NK-92 (cell line): ENCODE results near the gene RFX2.
"Not testable (repeated sequence)": the region's sequence is repeated elsewhere in the genome, so short reads cannot be mapped to it uniquely, and the experiment has no call there.

Experiments used
- DNase-seq: peaks from one replicate; lab custom pipeline; 2025; ENCODE audit not compliant: unreplicated experiment; lab: John Stamatoyannopoulos, UW

RFX2 gene

DNA sequence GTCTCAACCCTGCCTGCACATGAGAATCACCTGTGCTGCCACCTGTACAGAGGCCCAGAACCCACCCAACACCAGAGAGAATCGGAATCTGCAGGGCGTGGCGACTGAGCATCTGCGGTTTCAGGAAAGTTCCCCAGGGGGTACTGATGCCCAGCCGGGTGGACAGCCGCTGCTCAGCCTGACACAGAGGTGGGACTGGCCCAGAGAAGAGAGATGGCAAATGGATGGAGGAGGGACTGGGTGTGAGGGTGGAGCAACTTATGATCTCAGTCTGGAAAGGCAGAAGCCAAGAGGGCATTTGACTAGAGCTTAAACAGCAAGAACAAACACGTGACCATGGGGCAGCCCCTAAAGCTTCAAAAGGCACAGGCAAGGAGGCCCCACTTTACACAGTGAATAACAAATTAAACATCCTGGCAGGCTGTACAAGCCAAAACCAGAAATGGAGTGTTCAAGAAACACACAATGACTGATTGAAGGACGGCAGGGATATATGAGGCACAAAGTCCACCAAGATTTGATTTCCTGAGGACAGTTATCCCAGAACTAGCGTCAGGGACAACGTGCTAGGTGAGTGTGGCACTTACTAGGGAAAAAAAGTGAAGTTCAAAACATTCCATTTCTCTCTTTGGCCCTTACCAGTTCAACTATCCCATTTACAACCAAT lies 135.4 kb downstream of the RFX2 start:
- no peak for DNase-seq

DNA sequence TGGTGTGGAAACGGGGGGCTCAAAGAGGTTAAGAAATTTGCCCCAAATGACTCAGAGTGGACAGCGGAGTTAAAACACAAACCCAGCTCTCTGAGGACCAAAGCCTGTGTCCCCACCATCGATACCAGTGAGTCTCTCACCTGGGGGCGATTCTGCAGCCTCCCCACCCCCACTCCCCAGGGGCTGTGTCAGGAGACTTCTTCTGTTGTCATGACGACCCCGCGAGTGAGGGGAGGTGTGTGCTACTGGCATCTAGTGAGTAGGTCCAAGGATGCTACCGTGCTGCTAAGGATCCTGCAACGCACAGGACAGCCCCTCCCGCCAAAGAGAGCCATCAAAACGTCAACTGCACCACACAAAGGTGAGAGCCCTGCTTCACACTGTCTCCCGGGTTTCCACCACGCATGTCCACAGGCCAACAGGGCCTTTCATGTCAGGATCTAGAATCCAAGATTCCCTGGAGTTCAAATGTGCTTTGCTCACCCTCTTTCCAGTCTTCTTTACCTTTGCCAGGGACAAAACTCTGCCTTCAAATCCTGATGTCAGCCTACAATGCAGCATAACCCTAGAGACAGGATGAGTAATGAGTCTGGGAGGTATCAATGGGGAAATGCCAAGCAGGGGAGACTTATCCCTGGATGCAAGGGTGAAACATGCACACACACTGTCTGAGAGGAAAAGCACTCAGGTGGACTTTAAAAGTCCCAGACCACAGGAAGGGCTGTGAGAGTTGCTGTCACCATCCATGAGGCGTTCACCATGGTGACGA lies 136.2 kb downstream of the RFX2 start:
- no peak for DNase-seq

DNA sequence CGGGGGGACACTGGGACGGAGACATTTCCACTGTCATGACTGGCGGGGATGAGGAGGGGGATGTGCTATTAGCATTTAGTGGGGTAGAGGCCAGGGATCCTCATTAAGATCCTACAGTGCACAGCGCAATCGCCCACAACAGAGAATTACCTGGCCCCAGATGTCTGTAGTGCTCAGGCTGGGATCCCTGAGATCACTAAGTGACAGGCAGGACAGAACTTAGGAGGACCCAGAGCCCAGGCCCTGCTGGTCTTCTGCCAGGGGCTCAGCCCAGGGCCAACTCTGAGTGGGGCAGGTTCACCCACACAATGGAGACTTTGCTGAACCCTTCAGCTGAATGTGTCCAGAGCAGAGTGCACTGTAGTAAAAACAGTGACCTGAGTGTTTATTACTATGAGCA lies 136.9 kb downstream of the RFX2 start:
- DNase-seq: no peak

DNA sequence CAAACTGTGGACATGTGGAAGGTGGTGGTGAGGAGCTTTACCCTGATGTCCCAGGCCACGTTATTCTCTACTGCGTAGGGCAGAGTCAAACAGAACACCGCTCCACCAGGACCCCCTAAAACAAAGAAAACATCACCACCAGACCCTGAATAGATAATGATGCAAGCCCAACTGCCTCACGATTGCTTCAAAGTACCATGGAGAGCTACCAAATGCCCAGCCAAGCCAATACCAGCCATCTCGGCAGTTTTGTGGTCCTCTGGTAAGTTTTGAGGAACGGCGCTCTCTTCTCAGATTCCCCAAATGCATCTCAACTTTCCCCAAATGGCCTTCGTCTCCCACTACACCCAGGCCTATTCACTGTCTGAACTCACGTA lies 138.0 kb downstream of the RFX2 start:
- DNase-seq: no peak

DNA sequence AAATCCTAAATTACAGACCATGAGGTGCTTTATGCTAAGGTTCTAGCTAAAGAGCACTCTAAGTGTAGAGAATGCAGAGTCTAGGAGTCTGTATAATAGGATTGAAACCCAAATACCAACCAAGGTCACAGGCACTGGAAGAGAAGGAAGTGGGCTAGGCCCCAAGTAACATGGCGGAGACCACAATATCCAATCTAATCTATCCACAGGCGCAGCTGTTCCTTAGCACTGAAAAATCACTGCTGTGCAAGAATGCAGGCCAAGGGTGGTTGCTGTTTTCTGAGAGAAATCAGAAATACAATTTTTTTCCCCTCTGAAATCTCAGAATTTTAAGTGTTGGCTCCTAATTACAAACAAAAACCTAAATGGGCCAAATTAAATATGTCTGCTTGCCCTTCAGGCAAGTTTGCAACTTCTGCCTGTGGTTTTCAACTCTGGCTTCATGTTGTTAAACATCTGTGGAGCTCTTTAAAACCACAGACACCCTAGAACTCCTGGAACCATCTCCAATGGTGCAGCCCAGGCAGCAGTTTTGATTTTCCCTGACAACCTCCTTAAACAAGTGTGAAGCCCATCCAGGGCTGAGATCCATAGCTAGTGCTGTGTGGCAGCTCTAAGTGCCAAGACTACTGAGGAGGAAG lies 138.5 kb downstream of the RFX2 start:
- no peak for DNase-seq

DNA sequence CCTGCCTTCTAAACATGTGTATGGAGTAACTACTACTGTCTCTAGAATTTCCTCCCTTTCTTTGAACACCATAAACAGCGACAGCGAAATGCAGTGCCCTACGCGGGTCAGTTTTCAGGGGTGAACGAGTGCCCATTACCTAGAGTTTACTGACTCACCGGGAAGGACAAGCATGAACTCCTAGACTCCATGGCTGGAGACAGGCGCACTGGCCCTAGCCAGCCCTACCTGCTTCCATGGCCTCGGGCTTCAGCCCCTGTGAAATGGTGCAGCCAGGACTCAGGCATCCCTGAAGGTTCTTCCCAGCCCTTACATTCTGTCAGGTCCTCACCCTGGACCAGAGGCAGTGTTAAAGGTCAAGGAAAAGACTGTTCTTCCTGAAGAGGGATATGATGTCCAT lies 140.8 kb downstream of the RFX2 start:
- no peak for DNase-seq

DNA sequence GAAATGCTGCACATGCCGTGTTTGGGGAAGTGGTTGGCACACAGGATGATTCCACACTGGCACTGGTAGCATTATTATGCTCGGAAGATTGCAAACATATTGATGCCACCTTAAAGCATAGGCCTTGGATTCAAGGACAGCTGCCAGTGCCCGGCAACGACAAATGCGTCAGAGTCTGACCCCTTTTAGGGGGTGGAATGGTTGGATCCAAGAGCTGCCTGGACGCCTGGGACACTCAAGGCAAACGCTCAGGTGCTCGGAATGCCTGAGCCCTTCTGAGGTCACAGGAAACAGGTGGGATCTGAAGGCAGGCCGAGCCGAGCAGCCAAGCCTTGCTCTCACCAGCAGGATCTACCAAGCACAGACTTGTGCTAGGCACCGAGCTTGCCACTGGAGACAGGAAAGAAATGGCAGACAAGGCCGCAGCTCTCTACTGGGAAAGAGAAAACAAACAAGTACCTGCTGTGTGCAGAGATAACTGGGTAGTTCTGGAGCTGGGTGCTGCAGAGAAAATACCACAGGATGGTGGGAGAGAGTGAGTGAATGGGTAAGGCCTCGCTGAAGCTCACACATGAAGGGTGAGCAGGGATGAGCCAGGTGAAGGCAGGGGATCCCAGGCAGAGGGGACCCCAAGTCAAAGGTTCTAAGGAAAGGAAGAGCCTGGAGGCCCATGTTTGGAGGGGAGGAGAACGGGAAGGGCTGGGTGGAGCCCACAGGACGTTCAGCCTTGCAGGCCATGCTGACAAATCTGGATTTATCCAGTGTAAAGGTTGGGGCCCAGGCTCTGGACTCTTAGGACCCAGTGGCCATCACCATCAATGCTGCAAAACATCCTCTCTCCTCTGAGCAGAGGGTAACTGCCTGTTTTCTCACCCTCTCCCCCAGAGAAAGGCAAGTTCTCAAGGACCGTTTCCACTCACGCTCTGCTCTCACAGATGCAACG lies 141.6 kb downstream of the RFX2 start:
- DNase-seq: no peak

DNA sequence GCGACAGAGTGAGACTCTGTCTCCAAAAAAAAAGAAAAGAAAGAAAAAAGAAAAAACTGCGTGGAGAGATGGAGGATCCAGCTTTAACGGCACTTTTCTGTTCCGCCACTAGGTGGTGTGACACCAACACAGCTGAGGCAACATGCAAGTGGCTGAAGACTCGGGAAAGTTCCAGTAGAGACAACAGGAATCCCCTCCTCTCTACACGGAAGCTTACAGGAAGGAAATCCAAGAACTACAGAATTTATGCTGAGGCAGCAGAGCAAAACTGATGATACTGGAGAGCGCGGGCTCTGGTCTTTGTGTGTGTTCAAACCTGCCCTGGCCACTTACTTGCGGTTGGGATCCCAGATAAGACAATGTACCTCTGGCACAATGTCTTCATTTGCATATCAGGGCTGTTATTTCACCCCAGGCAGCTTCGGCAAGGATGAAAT lies 142.3 kb downstream of the RFX2 start:
- no peak for DNase-seq

DNA sequence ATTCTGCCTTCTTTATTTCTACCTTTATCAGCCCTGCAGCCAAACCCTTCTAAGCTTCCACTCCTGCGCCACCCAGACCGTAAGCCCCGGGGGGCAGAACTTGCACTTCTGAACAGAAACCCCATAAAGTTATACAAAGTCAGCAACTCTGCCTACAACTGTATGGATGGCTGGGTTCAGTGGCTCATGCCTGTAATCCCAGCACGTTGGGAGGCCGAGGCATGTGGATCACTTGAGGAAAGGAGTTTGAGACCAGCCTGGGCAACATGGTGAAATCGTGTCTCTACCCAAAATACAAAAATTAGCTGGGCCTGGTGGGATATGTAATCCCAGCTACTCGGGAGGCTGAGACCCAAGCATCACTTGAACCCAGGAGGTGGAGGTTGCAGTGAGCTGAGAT lies 142.7 kb downstream of the RFX2 start:
- DNase-seq: no peak

DNA sequence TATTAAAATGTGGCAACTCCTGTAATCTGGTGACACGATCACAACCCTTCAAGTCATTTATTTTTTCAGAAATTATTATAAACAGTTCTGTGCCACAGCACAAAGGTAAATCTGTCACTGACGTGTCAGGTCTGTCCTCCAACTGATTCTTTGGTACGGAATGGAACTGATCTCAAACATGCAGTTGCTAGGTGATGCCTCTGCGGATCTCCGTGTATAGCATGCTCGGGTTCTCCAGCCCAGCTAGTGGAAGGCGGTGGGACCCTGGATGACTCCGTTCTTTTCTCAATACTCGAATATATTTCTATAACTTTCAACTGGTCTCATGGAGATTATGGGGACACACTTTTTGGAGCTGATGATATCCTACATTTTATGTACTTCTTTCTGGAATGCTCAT lies 143.4 kb downstream of the RFX2 start:
- no peak for DNase-seq

DNA sequence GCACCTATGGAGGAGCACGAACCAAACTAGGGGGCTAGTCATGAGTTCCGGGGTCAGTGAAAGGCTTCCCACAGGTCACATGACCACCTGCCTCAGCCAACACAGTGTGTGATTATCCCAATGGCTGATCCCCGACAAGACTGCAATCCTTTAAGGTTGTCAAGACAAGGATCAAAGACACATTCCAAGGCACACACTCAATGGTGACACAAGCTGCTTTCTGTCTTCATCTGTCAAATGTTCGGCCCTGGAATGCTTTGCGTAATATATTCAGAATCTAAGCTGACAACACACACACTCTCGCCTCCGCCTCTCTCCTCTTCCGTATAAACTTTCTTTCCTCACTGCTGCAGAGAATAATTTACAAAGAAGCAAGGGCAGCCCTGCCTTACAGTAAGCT lies 144.1 kb downstream of the RFX2 start:
- no peak for DNase-seq

DNA sequence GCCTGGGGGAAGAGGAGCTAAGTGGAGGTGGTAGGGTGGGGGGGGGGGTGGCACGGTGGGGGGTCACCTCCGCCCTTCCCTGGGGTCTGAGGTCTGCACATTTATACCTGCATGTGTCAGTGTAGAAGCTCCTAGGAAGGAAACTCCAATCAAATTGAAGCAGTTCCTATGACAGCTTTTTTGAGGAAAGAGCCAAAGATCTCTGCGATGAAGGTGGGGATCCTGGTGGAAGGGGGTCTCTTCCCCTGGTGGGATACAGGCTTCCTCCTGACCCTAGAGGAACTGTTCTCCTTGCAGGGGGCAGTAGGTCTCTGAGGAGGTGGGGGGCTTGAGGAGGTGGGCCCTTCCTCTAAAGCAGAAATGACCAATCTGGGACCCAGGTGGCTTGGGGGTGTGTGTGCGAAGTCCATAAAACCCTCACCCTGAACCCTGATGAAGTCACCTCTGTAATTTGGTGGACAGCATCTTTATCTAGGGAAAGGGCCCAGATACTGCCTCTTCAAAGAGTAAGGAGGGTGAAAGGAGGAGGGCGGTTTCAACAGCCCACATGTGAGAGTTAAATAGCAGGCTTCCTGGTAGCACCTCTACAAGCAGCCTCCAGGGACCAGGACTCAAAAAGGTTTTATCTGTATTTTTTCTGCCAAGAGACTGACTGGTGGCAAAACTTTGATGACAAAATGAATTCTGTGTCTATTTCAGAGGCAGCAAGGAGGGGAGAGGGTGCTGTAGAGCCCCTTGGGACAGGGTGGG lies 145.3 kb downstream of the RFX2 start:
- no peak for DNase-seq

DNA sequence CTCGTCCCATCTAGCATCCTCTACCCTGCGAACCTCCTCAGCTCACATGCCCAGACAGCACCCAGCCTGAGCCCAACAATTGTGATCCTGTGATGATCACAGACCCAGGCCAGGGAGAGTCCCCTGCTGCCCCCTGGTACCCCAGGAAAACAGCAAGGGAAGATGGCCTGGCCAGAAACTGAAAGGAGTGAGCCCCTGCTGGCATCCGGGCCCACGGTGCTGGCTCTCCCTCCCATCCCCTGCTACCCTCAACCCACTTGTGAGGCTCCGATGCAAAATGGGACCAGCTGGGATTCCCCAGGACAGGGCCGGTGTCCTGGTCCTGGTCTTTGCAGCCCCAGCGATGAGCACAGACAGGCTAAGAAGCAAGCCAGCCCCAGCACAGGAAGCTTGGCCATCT lies 146.4 kb downstream of the RFX2 start:
- DNase-seq: no peak

DNA sequence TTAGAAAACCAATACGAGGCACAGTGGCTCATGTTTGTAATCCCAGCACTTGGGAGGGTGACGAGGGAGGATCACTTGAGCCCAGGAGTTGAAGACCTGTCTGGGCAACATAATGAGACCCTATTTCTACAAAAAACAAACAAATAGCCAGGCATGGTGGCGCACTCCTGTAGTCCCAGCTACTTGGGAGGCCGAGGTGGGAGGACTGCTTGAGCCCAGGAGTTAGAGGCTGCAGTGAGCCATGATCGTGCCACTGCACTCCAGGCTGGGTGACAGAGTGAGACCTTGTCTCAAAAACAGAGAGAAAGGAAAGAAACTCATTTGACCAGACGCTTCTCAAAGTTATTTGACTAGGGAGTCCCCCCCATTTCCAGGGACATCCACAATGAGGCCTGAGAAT lies 147.0 kb downstream of the RFX2 start:
- not testable (repeated sequence) for DNase-seq

DNA sequence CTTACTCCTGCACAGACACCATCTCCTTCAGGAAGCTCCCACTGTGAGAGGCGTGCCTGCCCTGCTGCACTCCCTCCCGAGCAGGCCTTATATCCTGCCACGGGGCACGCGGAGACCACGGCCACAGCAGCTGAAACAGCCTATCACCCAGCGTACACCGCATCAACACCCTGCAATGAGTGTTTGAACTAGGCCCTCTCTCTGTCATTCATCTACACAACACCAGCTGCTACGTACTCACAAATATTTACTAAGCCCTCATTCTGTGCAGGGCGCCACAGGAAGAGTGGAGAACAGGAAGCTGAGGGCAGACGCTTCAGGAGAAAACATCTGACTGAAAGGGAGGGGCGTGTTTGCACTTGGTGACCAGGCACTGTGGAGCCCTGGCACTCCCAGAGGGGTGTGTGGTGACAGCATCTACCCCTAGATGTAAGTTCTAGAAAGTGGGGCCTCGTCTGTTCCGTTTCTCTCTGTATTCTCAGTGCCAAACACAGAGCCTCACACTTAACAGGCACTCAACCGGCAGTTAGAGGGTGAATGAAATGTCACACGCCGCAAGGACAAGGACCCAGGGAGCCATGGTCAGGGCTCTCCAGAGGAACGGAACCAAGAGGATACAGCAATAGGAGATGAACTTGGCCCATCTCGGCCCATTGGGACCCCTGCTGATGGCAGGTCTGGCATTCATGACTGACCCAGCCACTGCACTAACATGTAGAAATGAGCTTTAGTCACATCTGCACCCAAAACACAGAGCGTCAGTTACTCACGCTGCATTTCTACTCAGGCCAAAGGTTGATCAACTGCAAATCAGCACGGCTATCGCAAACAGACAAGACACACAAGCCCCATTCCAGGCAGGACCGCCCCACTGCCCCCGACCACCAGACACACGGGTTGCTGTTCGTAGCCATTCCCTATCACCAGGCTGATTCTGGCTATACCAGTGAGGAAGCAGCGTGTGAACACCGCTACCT lies 148.0 kb downstream of the RFX2 start:
- no peak for DNase-seq

DNA sequence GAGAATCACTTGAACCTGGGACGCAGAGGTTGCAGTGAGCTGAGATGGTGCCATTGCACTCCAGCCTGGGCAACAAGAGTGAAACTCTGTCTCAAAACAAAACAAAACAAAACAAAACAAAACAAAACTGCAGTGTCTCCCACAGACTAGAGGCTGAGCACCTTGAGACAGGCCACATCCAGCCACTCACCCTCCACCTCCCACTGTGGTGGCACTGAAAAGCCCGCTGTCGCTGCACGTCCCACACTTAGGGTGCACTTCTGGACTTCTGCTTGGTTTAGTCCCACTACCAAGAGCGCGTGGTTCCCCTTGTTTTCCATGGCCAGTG lies 148.7 kb downstream of the RFX2 start:
- not testable (repeated sequence) for DNase-seq

DNA sequence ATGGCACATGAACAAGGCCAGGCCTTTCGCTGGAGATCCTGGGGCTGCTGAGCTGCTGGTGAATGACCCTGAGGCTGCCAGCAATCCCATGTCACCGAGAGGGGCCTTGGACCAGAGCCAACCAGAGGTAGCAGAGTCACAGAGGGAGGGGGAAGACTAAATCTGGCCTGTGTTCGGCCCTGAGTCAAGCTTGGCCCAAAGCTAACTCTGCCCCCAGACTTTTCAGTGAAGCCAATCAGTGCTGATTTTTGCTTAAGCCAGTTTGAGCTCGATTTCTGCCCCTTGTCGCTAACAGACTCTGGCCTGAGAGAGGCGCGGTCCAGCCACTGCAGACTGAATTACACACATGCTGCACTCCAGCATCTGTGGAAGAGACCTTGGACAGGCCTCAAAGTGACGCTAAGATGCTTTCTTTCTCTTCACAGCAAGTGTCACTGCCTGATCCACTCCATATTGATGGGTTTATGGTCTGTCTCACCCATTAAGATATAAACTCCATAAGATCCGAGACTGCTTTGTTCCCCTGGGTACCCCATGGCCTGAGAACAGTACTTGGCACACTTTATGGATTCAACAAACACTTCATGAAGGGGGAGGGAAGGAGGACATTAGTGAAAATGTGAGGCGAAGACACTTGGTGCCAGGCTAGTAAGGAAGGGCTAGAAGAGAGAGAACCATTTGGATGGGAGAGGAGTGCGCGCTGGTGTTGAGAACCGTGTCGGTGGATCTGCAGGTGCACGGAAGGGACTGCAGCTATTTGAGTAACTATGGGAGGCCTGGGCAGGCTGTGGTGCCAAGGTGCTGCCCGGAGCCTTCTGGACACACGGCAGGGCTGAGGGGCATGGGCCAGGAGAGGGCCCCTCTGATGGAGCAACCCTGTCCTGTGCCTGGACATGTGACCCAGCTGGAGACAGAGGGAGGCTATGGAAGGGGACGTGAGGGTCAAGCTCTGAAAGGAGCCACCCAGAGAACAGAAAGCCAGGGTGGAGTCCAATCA lies 150.0 kb downstream of the RFX2 start:
- DNase-seq: no peak

DNA sequence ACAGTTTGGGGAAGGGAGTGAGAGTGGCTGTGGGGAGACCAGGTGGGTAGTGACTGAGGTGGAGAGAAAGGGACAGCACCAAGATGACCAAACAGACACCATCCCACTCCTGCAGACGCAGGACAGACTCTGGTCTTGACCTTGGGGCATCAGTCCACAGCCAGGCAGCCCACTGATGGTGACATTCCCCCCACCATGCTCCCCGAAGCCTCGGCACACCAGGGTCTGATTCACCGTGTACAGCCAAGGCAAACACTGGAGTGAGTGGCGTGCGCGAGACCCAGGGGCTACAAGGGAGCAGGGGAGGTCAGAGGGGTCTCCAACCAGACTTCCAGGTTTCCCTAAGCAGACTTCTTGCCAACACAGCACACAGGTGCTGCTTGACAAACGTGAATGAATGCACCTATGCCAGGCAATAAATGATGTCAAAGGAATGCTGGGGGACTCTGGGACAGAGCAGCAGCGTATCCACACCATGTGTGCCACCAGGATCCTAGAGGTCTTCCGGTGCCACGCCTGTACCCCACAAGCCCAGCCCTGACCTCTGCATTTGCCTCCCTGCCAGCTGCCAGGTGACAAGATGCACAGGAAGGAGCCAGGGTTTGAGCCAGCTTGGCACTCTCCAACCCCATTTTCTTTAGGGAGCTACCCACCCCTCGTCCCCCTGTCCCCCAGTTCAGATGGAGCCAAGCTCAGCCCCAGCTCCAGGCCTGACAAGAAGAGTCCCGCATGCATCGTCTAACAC lies 150.9 kb downstream of the RFX2 start:
- no peak for DNase-seq
